ENCODE measurements around the gene F13A1. TPM values are rescaled to one million over a fixed set of nuclear protein-coding genes. Genes with fewer than 3 reads are reported as not detected.

The F13A1 gene
- total and polyA plus RNA-seq, 4 donors, result 4.3 to 69.9 (median 23.4) TPM

DNA sequence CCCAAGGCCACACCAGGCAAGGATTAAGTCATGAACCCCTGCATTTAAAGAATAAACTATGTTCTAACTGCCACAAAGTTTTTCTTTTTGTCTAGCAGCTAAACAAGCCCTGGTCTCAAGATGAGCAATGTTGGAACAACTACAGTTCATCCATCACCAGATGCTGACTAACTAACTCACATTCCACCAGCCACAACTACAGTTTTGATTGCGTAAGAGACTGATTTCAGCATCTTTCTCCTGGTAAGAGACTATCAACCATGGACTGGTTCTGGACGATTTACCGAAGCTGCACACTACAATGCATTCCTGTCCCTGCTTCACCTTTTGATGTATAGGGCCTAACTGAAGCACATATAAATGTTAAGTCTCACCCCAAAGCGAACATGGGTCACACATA is 43.0 kb downstream of the F13A1 start:
- Histone ChIP-seq H3K9me3 (ENCODE audit: control insufficient read depth in 4 of 4, insufficient read depth in 3 of 4, low read length in 3 of 4) (no peaks in the 10 kb centered on the region), H3K4me1 (ENCODE audit: control insufficient read depth in 5 of 5, insufficient read depth in 5 of 5, low read length in 5 of 5) (peaks cover 0 to 2% (median 0%) of the 10 kb centered on the region in 5 donors), H3K4me3 (no peak overlapping the region), H3K27me3 (ENCODE audit: control insufficient read depth in 3 of 3, insufficient read depth in 3 of 3, low read length in 2 of 3) (no peaks in the 10 kb centered on the region), H3K27ac (ENCODE audit: low read depth in 1 of 2, low read length in 1 of 2) (no peak overlapping the region), H3K36me3 (ENCODE audit: control insufficient read depth in 4 of 4, insufficient read depth in 4 of 4, low read length in 4 of 4) (no peaks in the 10 kb centered on the region), H3K9ac (ENCODE audit: insufficient read depth in 1 of 2, low read length in 2 of 2) (no peak overlapping the region)
- 43 to 54% methylated on average over 4 of the region's 4 CpGs for WGBS, 2 donors
- no peak for ATAC-seq (ENCODE audit: insufficient read depth, low FRiP score)
- peak in 2 of 3 donors; percentile 5 to 54 for DNase-seq
- TF ChIP-seq, protein P1, sequence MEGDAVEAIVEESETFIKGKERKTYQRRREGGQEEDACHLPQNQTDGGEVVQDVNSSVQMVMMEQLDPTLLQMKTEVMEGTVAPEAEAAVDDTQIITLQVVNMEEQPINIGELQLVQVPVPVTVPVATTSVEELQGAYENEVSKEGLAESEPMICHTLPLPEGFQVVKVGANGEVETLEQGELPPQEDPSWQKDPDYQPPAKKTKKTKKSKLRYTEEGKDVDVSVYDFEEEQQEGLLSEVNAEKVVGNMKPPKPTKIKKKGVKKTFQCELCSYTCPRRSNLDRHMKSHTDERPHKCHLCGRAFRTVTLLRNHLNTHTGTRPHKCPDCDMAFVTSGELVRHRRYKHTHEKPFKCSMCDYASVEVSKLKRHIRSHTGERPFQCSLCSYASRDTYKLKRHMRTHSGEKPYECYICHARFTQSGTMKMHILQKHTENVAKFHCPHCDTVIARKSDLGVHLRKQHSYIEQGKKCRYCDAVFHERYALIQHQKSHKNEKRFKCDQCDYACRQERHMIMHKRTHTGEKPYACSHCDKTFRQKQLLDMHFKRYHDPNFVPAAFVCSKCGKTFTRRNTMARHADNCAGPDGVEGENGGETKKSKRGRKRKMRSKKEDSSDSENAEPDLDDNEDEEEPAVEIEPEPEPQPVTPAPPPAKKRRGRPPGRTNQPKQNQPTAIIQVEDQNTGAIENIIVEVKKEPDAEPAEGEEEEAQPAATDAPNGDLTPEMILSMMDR (IDR thresholded peaks at IDR 0.05; ENCODE audit: control extremely low read depth, extremely low read depth), result no peak

DNA sequence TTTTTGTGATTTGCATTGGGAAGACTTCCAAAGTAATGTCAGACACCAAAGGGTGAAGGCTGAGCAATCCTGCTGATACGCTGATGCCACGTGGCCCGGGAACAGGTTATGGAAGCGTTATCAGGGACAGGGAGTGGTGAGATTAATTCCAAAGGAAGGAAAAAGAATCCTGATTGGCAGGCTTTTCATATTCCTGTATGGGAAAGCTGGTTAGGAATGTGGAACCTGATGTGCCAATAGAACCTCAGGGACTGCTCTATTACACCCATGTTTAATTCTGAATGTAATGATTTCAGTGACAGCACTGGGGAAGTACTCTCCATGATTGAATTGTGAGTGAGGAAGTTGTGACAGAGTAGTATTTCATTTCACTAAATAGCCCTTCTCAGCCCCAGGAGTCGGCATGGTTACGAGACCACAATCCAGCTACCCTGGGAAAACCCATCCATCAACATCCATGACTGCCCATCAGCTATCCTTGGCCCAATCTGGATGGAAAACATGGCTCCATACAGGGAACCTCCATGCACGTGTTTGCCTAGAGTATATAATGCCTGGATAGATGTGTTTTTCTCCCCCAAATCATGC is 49.4 kb downstream of the F13A1 start:
- Histone ChIP-seq H3K27ac (ENCODE audit: low read depth in 1 of 2, low read length in 1 of 2) (no peak overlapping the region), H3K36me3 (ENCODE audit: control insufficient read depth in 4 of 4, insufficient read depth in 4 of 4, low read length in 4 of 4) (no peaks in the 10 kb centered on the region), H3K4me3 (no peak overlapping the region), H3K4me1 (ENCODE audit: control insufficient read depth in 5 of 5, insufficient read depth in 5 of 5, low read length in 5 of 5) (no peaks in the 10 kb centered on the region), H3K9ac (ENCODE audit: insufficient read depth in 1 of 2, low read length in 2 of 2) (no peak overlapping the region), H3K27me3 (ENCODE audit: control insufficient read depth in 3 of 3, insufficient read depth in 3 of 3, low read length in 2 of 3) (no peaks in the 10 kb centered on the region), H3K9me3 (ENCODE audit: control insufficient read depth in 4 of 4, insufficient read depth in 3 of 4, low read length in 3 of 4) (no peaks in the 10 kb centered on the region)
- ATAC-seq (ENCODE audit: insufficient read depth, low FRiP score), result no peak
- TF ChIP-seq, protein P1 (IDR thresholded peaks at IDR 0.05; ENCODE audit: control extremely low read depth, extremely low read depth), result no peak
- DNase-seq, result no peak
- 75 to 77% methylated on average over 7 of the region's 7 CpGs for WGBS, 2 donors

DNA sequence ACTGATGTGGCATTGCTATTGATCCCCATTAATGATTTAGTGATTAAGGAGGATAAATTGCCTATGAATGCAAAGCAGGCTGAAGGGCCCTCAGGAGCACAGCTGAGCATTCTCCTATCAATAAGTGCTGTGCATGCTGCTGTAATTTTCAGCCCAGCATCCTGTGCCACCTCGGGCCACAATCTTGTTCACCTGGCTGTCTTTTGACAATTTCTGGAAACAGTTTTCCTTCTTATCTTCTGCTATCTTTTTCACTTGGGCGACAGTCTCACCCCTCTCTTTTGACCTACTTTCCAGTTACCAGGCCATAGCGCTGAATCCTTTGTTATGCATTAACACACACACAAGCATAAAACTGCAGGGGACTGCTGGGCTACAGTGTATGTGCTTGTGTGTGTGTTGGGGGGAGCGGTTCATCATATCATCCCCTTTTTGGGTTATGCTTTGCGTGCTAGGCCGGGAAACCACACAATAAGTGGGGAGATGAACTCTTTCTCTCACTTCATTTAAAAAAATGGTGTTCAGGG is 60.2 kb downstream of the F13A1 start:
- Histone ChIP-seq H3K9ac (ENCODE audit: insufficient read depth in 1 of 2, low read length in 2 of 2) (no peak overlapping the region), H3K27ac (ENCODE audit: low read depth in 1 of 2, low read length in 1 of 2) (no peak overlapping the region), H3K36me3 (ENCODE audit: control insufficient read depth in 4 of 4, insufficient read depth in 4 of 4, low read length in 4 of 4) (no peaks in the 10 kb centered on the region), H3K4me1 (ENCODE audit: control insufficient read depth in 5 of 5, insufficient read depth in 5 of 5, low read length in 5 of 5) (no peaks in the 10 kb centered on the region), H3K4me3 (no peak overlapping the region), H3K9me3 (ENCODE audit: control insufficient read depth in 4 of 4, insufficient read depth in 3 of 4, low read length in 3 of 4) (no peaks in the 10 kb centered on the region), H3K27me3 (ENCODE audit: control insufficient read depth in 3 of 3, insufficient read depth in 3 of 3, low read length in 2 of 3) (no peaks in the 10 kb centered on the region)
- no peak for ATAC-seq (ENCODE audit: insufficient read depth, low FRiP score)
- no peak for DNase-seq
- TF ChIP-seq, protein P1 (IDR thresholded peaks at IDR 0.05; ENCODE audit: control extremely low read depth, extremely low read depth), result no peak
- 83 to 88% methylated on average over 6 of the region's 6 CpGs for WGBS, 2 donors

DNA sequence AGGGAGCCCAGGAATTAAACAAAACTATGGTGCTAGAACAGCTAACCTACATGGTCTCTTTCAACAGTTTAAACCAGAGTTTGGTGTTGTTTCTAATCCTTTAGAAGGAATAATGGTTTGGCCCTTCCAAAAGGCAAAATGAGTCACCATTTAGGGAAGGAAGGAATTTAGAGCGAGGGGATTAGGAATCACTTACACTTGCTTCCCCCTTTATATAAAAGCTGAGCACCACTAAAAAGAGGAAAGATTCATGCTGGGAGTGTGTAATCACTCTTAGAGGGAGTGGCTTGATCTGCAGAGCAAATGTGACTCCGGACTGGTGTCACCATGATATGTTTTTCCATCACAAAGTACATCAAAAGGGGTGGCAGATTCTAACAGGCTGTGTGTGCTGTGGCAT is 63.6 kb downstream of the F13A1 start:
- Histone ChIP-seq H3K4me3 (no peak overlapping the region), H3K36me3 (ENCODE audit: control insufficient read depth in 4 of 4, insufficient read depth in 4 of 4, low read length in 4 of 4) (no peaks in the 10 kb centered on the region), H3K27me3 (ENCODE audit: control insufficient read depth in 3 of 3, insufficient read depth in 3 of 3, low read length in 2 of 3) (no peaks in the 10 kb centered on the region), H3K27ac (ENCODE audit: low read depth in 1 of 2, low read length in 1 of 2) (no peak overlapping the region), H3K9ac (ENCODE audit: insufficient read depth in 1 of 2, low read length in 2 of 2) (no peak overlapping the region), H3K4me1 (ENCODE audit: control insufficient read depth in 5 of 5, insufficient read depth in 5 of 5, low read length in 5 of 5) (no peaks in the 10 kb centered on the region), H3K9me3 (ENCODE audit: control insufficient read depth in 4 of 4, insufficient read depth in 3 of 4, low read length in 3 of 4) (no peaks in the 10 kb centered on the region)
- ATAC-seq (ENCODE audit: insufficient read depth, low FRiP score), result no peak
- 59% methylated on average over 2 of the region's 2 CpGs for WGBS, 2 donors
- TF ChIP-seq, protein P1 (IDR thresholded peaks at IDR 0.05; ENCODE audit: control extremely low read depth, extremely low read depth), result no peak
- no peak for DNase-seq
